GM21367 (cell line): ENCODE measurements around the gene IRF8.
"Not testable (repeated sequence)": the region's sequence is repeated elsewhere in the genome, so short reads cannot be mapped to it uniquely, and the experiment has no call there.

Experiments
- ATAC-seq: cut with Tn5 transposase; IDR thresholded peaks from one replicate; pipeline ENCODE4 v1.9.1; 2021; ENCODE audit not compliant: unreplicated experiment

Gene IRF8

GRCh38 chr16:85868495-85868894, 30.5 kb upstream of the IRF8 start:
- no peak for ATAC-seq

GRCh38 chr16:85869206-85869605, 29.8 kb upstream of the IRF8 start:
- ATAC-seq, result no peak

- no peak for ATAC-seq
These were observed 29.0 kb upstream of the IRF8 start for GRCh38 chr16:85869785-85870558.

DNA sequence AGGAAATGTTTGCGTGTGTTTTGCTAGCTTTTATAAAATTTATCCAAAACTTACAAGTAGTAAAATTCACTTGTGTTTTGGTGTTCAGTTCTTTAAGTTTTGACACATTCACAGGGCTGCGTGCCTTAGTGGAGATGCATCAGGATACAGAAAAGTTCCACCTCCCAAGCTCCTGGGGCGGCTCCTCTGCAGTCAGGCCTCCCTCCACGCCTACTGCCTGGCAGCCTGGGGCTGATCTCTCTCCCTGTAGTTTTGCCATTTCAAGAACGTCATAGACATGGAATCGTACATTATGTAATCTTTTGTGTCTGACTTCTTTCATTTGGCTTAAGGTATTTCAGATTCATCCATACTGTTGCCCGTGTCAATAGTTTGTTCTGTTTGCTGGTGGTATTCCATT, 27.2 kb upstream of the IRF8 start:
- no peak for ATAC-seq

- ATAC-seq, result no peak
These were observed 26.2 kb upstream of the IRF8 start for GRCh38 chr16:85872734-85873133.

DNA sequence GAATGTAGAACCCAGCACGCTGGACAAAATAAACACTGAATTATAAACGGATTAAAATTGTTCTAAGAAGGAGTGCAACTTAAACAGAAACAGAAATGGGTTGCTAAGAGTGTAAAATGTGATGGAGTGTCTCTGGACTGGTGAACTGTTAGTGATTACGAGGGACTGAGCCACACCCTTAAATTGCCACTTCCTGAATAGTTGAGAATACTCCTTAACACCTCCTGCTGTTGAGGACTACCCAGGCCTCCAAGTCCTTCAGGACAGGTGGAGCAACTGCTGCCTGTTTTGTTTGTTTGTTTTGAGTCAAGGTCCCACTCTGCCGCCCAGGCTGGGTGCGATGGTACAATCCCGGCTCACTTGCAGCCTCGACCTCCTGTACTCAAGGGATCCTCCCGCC, 25.8 kb upstream of the IRF8 start:
- ATAC-seq, result no peak

- ATAC-seq, result not testable (repeated sequence)
These were observed 24.9 kb upstream of the IRF8 start for GRCh38 chr16:85874031-85874430.

DNA sequence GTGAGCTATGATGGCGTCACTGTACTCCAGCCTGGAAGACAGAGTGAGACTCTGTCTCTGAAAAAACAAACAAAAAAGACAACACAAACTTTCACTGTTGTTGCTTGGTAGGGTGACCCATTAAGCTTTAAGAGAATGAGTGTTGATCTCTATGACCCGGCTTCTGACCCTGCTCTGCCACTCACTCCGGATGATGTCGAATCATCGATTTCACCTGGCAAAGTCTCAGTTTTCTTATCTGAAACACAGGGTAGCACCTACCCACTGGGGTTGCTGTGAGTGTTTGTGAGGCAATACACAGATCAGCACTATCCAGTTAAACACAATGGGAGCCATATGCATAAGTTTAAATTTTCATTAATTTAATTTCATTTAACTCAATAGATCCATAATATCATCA, 20.6 kb upstream of the IRF8 start:
- ATAC-seq, result no peak

DNA sequence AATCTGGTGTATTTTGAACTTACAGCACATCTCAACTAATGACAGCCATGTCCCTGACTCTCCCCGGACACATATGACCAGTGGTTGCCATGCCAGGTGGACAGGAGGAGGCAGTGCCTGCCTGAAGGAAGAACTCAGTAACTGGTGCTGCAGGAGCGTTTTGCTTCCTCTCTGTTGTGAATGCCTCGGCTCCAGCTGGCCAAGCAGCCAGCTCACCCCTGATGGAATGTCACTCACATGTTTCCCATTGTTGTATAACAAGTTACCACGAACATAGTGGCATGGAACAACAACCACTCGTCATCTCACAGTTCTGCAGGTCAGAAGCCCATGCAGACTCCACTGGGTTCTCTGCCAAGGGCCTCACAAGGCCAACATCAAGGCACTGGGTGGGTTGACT, 20.1 kb upstream of the IRF8 start:
- no peak for ATAC-seq

- no peak for ATAC-seq
These were observed 19.4 kb upstream of the IRF8 start for GRCh38 chr16:85879549-85879948.

GRCh38 chr16:85879975-85880831, 18.8 kb upstream of the IRF8 start:
- no peak for ATAC-seq

GRCh38 chr16:85880861-85881260, 18.1 kb upstream of the IRF8 start:
- ATAC-seq, result no peak

DNA sequence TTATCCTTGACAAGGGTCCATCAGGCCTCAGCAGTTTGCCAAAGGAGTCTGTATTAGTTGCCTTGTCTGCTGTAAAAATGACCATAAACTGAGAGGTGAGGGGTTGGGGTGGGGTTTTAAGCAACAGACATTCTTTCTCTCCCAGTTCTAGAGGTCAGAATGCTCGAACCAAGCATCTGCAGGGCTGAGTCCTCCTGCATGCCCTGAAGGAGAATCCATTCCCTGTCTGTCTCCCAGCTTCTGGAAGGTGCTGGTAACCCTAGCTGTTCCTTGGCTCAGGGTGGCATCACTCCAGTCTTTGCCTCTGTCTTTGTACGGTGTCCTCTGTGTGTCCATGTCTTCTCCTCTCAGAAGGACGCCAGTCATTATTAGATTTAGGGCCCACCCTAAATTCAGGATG, 17.5 kb upstream of the IRF8 start:
- ATAC-seq, result no peak

- no peak for ATAC-seq
These were observed 16.7 kb upstream of the IRF8 start for GRCh38 chr16:85882181-85882810.

DNA sequence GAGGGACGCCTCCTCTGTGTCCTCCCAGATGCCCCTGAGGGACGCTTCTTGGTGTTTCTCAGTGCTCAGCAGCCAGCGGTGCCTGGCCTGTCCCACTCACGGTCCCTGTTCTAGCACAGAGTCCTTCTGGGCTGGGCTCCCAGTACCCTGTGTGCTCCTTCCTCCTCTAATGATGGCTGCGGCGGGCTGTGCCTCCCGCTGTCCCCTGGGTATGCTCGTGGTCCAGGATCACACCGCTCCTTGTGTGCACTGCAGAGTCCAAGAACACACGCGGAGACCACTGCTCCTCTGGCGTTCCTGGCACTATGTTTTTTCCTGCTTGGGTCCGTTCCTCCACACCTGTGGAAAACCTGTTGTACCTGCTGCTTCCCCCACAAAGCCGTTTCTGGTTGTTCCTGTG, 15.1 kb upstream of the IRF8 start:
- no peak for ATAC-seq

GRCh38 chr16:85884808-85885463, 14.0 kb upstream of the IRF8 start:
- ATAC-seq, result no peak

DNA sequence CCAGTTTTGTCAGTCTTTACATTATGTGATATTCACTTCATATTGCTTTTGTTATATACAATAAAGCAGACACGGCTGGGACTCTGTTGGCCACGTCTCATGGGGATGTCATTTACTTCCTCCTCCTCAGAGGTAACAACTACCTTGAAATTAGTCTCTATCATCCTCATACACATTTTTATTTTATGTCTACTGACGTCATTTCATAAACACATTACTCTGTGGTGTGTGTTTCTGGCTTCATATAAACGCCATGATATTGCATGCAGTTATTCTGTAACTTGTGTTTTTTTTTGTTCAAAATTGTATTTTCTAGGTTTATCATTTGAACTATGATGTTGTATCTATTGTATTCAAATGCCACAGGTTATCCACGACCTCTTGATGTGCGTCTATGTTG, 13.4 kb upstream of the IRF8 start:
- no peak for ATAC-seq

- ATAC-seq, result peak; percentile 70
These were observed 10.3 kb upstream of the IRF8 start for GRCh38 chr16:85888405-85889331.

- ATAC-seq, result no peak
These were observed 7.8 kb upstream of the IRF8 start for GRCh38 chr16:85891033-85891775.

DNA sequence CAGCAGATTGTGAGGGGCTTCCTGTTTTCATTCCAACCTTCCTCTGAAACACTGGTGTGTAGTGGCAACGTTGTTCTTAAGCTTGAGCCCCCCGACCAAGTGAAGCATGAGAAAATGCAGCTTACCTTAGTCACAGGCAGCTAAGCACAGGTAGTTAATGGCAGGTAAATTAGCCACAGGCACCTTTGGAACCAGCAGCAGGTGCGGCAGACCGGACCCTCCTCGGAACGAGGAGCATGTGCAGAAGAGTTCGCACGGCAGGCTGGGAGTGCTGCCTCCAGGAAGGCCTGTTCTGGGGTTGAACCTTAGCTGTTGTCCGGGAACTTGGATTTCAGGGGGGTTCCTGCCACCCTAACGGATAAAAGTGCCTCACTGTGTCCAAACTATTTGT, 7.2 kb upstream of the IRF8 start:
- ATAC-seq, result no peak
